T-helper 2 cell treated with Interferon-gamma antibody and Interleukin-4, amounts not matched to agents 5 μg/mL and 100 μg/mL, for 36 hours (primary cell): ENCODE measurements around the gene NUDT2.
"Not testable (repeated sequence)": the region's sequence is repeated elsewhere in the genome, so short reads cannot be mapped to it uniquely, and the experiment has no call there.

Source experiments
- DNase-seq: peaks from one replicate; pipeline ENCODE4 v3.0.0; 2021; ENCODE audit warnings: low spot score
- H3K27ac Mint-ChIP-seq: one replicate; pipeline ENCODE4 v1.8.0; 2021; ENCODE audit warnings: mild to moderate bottlenecking, mixed read lengths
- H3K27me3 Mint-ChIP-seq: one replicate; pipeline ENCODE4 v1.8.0; 2021; ENCODE audit warnings: low read depth, mixed read lengths
- H3K36me3 Mint-ChIP-seq: one replicate; pipeline ENCODE4 v1.8.0; 2021; ENCODE audit warnings: low read depth, mixed read lengths
- H3K4me1 Mint-ChIP-seq: one replicate; pipeline ENCODE4 v1.8.0; 2021; ENCODE audit warnings: low read depth, mixed read lengths
- H3K4me3 Mint-ChIP-seq: one replicate; pipeline ENCODE4 v1.8.0; 2022; ENCODE audit warnings: mild to moderate bottlenecking, moderate library complexity, mixed read lengths
- H3K9me3 Mint-ChIP-seq: one replicate; pipeline ENCODE4 v1.8.0; 2021; ENCODE audit warnings: mixed read lengths

NUDT2 gene

GRCh38 chr9:34346873-34347799 lies 17.8 kb downstream of the NUDT2 start:
- Mint-ChIP-seq H3K4me3 (no peak overlapping the region), H3K9me3 (no peaks in the 10 kb centered on the region), H3K36me3 (peaks cover 14% of the 10 kb centered on the region), H3K27ac (no peak overlapping the region), H3K4me1 (no peaks in the 10 kb centered on the region), H3K27me3 (no peaks in the 10 kb centered on the region)
- DNase-seq: no peak

GRCh38 chr9:34347800-34348158 lies 18.4 kb downstream of the NUDT2 start:
- H3K4me1 Mint-ChIP-seq: no peaks in the 10 kb centered on the region
- H3K27ac Mint-ChIP-seq: no peak overlapping the region
- H3K9me3 Mint-ChIP-seq: no peaks in the 10 kb centered on the region
- H3K36me3 Mint-ChIP-seq: peaks cover 12% of the 10 kb centered on the region
- no peaks in the 10 kb centered on the region for H3K27me3 Mint-ChIP-seq
- DNase-seq: no peak
- no peak overlapping the region for H3K4me3 Mint-ChIP-seq

GRCh38 chr9:34349324-34349723 lies 20.0 kb downstream of the NUDT2 start:
- no peaks in the 10 kb centered on the region for H3K4me1 Mint-ChIP-seq
- H3K4me3 Mint-ChIP-seq: no peak overlapping the region
- H3K27me3 Mint-ChIP-seq: no peaks in the 10 kb centered on the region
- no peak overlapping the region for H3K27ac Mint-ChIP-seq
- peaks cover 5% of the 10 kb centered on the region for H3K36me3 Mint-ChIP-seq
- no peak for DNase-seq
- H3K9me3 Mint-ChIP-seq: no peaks in the 10 kb centered on the region

- H3K4me3 Mint-ChIP-seq, H3K27ac Mint-ChIP-seq, H3K27me3 Mint-ChIP-seq, DNase-seq, H3K4me1 Mint-ChIP-seq: not testable (repeated sequence)
- peaks cover 16% of the 10 kb centered on the region for H3K9me3 Mint-ChIP-seq
- peaks cover 12% of the 10 kb centered on the region for H3K36me3 Mint-ChIP-seq
Observed at GRCh38 chr9:34352122-34352652, 22.8 kb downstream of the NUDT2 start.

GRCh38 chr9:34352957-34353356 lies 23.6 kb downstream of the NUDT2 start:
- H3K36me3 Mint-ChIP-seq: peaks cover 12% of the 10 kb centered on the region
- not testable (repeated sequence) for H3K4me1 Mint-ChIP-seq, H3K4me3 Mint-ChIP-seq, H3K27me3 Mint-ChIP-seq, H3K27ac Mint-ChIP-seq, DNase-seq
- peaks cover 23% of the 10 kb centered on the region for H3K9me3 Mint-ChIP-seq

- Mint-ChIP-seq H3K4me3 (no peak overlapping the region), H3K36me3 (no peaks in the 10 kb centered on the region), H3K9me3 (peaks cover 4% of the 10 kb centered on the region), H3K27ac (no peak overlapping the region), H3K4me1 (peaks cover 9% of the 10 kb centered on the region), H3K27me3 (no peaks in the 10 kb centered on the region)
- no peak for DNase-seq
Observed at GRCh38 chr9:34362614-34363214, 33.3 kb downstream of the NUDT2 start.

- Mint-ChIP-seq H3K4me3 (no peak overlapping the region), H3K27me3 (no peaks in the 10 kb centered on the region), H3K4me1 (peaks cover 9% of the 10 kb centered on the region), H3K36me3 (peaks cover 5% of the 10 kb centered on the region), H3K9me3 (peaks cover 5% of the 10 kb centered on the region), H3K27ac (no peak overlapping the region)
- DNase-seq: no peak
Observed at GRCh38 chr9:34363619-34364351, 34.4 kb downstream of the NUDT2 start.

- H3K9me3 Mint-ChIP-seq: peaks cover 6% of the 10 kb centered on the region
- H3K36me3 Mint-ChIP-seq: peaks cover 5% of the 10 kb centered on the region
- H3K27ac Mint-ChIP-seq: no peak overlapping the region
- DNase-seq: no peak
- H3K4me1 Mint-ChIP-seq: peaks cover 9% of the 10 kb centered on the region
- no peak overlapping the region for H3K4me3 Mint-ChIP-seq
- no peaks in the 10 kb centered on the region for H3K27me3 Mint-ChIP-seq
Observed at GRCh38 chr9:34365282-34365681, 35.9 kb downstream of the NUDT2 start.

GRCh38 chr9:34366365-34366764 lies 37.0 kb downstream of the NUDT2 start:
- Mint-ChIP-seq H3K4me3 (no peak overlapping the region), H3K27me3 (no peaks in the 10 kb centered on the region), H3K36me3 (peaks cover 7% of the 10 kb centered on the region), H3K9me3 (peaks cover 6% of the 10 kb centered on the region), H3K4me1 (peaks cover 9% of the 10 kb centered on the region), H3K27ac (no peak overlapping the region)
- DNase-seq: no peak

GRCh38 chr9:34367751-34368410 lies 38.5 kb downstream of the NUDT2 start:
- H3K4me3 Mint-ChIP-seq, H3K4me1 Mint-ChIP-seq, H3K27me3 Mint-ChIP-seq, H3K9me3 Mint-ChIP-seq, H3K36me3 Mint-ChIP-seq, DNase-seq, H3K27ac Mint-ChIP-seq: not testable (repeated sequence)

GRCh38 chr9:34368796-34369195 lies 39.4 kb downstream of the NUDT2 start:
- not testable (repeated sequence) for DNase-seq, H3K27me3 Mint-ChIP-seq, H3K36me3 Mint-ChIP-seq, H3K4me1 Mint-ChIP-seq, H3K9me3 Mint-ChIP-seq, H3K4me3 Mint-ChIP-seq, H3K27ac Mint-ChIP-seq

GRCh38 chr9:34369636-34370035 lies 40.3 kb downstream of the NUDT2 start:
- H3K27ac Mint-ChIP-seq: no peak overlapping the region
- H3K4me1 Mint-ChIP-seq: no peaks in the 10 kb centered on the region
- H3K36me3 Mint-ChIP-seq: peaks cover 7% of the 10 kb centered on the region
- no peak overlapping the region for H3K4me3 Mint-ChIP-seq
- H3K9me3 Mint-ChIP-seq: peaks cover 6% of the 10 kb centered on the region
- no peaks in the 10 kb centered on the region for H3K27me3 Mint-ChIP-seq
- no peak for DNase-seq

GRCh38 chr9:34370335-34370969 lies 41.1 kb downstream of the NUDT2 start:
- Mint-ChIP-seq H3K27me3 (no peaks in the 10 kb centered on the region), H3K4me3 (no peak overlapping the region), H3K27ac (no peak overlapping the region), H3K36me3 (peaks cover 7% of the 10 kb centered on the region), H3K9me3 (peaks cover 6% of the 10 kb centered on the region), H3K4me1 (no peaks in the 10 kb centered on the region)
- DNase-seq: no peak
